Heart right ventricle (tissue), 16 donors: ENCODE measurements around the gene PRODH2. TPM values are rescaled to one million over a fixed set of nuclear protein-coding genes. Genes with fewer than 3 reads are reported as not detected.

Source experiments
- ATAC-seq, 8 donors: fragments of 200-7000 bp; cut with Tn5 transposase; one replicate each; pipeline ENCODE4 v1.9.1; 2020; ENCODE audit warnings: mild to moderate bottlenecking in 8 of 8, moderate library complexity in 8 of 8, moderate number of reproducible peaks in 1 of 8
- DNase-seq, 2 donors: peaks; one replicate each; pipeline ENCODE4 v3.0.0-alpha.2; 2020
- H3K27ac ChIP-seq, 10 donors: fragments of 200-600 bp; sonication (generic) in 2 of 10; one replicate each; pipeline versions ENCODE4 v1.5.0 to v1.8.0; 2020 to 2022; ENCODE audit warnings: mild to moderate bottlenecking in 3 of 10
- H3K27me3 ChIP-seq, 7 donors: fragments of 200-600 bp; one replicate each; pipeline ENCODE4 v1.8.0; 2021 to 2022; ENCODE audit warnings: mild to moderate bottlenecking in 2 of 7
- H3K36me3 ChIP-seq, 9 donors: fragments of 200-600 bp; sonication (generic) in 1 of 9; one replicate each; pipeline versions ENCODE4 v1.5.0 to v1.8.0; 2020 to 2022; ENCODE audit warnings: mild to moderate bottlenecking in 2 of 9
- H3K4me1 ChIP-seq, 9 donors: fragments of 200-600 bp; sonication (generic) in 1 of 9; one replicate each; pipeline versions ENCODE4 v1.5.0 to v1.8.0; 2020 to 2022; ENCODE audit warnings: mild to moderate bottlenecking in 4 of 9
- H3K4me3 ChIP-seq, 10 donors: fragments of 200-600 bp; sonication (generic) in 2 of 10; one replicate each; pipeline versions ENCODE4 v1.5.0 to v1.8.0; 2020 to 2022; ENCODE audit warnings: mild to moderate bottlenecking in 7 of 10, moderate library complexity in 2 of 10
- H3K9me3 ChIP-seq, 11 donors: fragments of 200-600 bp in 10 of 11; sonication (generic) in 2 of 11; one replicate each; pipeline versions ENCODE4 v1.5.0 to v1.8.0; 2013 to 2022; ENCODE audit warnings: mild to moderate bottlenecking in 2 of 11, control low read depth in 1 of 11, moderate library complexity in 1 of 11
- WGBS, 2 donors: extraction: QIAGEN DNeasy Blood & Tissue Kit; methylation state at CpG; one replicate each; pipeline ENCODE4 v1.1.7; 2013; ENCODE audit warnings: inconsistent platforms in 1 of 2; 5-methylcytosine and 5-hydroxymethylcytosine counted together
- intact Hi-C, 10 donors: fragments of 100-400 bp; cut with DNase I; formaldehyde crosslinking; loops; one replicate each; pipeline versions ENCODE4 v1.11.1 to v1.14.2; 2022
- polyA plus RNA-seq, 2 donors: library from polyadenylated mRNA; stranded (reverse); fragments of 200-250 nt; gene quantifications; one replicate each; pipeline ENCODE4 v1.2.3, GENCODE V29; 2013
- total RNA-seq, 10 donors: library from RNA; stranded (reverse); fragmentation: NEBNext Ultra II Directional in 3 of 10; extraction: Animal tissue kit (Norgen Biotek cat#: 25700) in 3 of 10; gene quantifications; one replicate each; pipeline versions ENCODE4 v1.2.1 to v1.2.4, GENCODE V29; 2021 to 2023
- TF ChIP-seq, protein P1 (sequence below), 9 donors: fragments of 200-600 bp; sonication (generic) in 2 of 9; IDR thresholded peaks; one replicate each; pipeline versions ENCODE4 v1.5.0 to v1.8.0; 2021 to 2022; ENCODE audit warnings: antibody characterized with exemption in 9 of 9, mild to moderate bottlenecking in 5 of 9, moderate library complexity in 1 of 9
- donor health status: Arrhythmogenic right ventricular cardiomyopathy.
- donor health status: ischemic (EF 13 %, LVEDD 7.1; RV severe dilation, severe dysfunction).
- donor health status: healthy with polysubstance abuse.
- donor health status: DM: no; HTN: yes; CAD: no.
- donor health status: DM: no; HTN: no; CAD: no.
- donor health status: ischemic (EF 25% LVEDD 6.9; RV normal size, moderate dysfunction).
- donor health status: ischemic (EF 25% LVEDD 5.7; RV mildly dilated, moderate dysfunction).
- donor health status: healthy.
- donor health status: DM: yes; HTN: yes; CAD: no.
- donor health status: Ischemic cardiomyopathy.
- donor health status: ischemic (EF 35%, LVEDD 5.7; RV mildly dilated, moderate dysfunction).
- donor health status: nonischemic (EF 11% LVEDD 7.7; RV severe dilation, severe dysfunction).
- donor health status: DM: yes; HTN: yes; CAD: no.
- donor health status: PGD.
- donor health status: ischemic (EF 29% LVEDD 5.4; RV normal size, mild dysfunction).
- donor health status: nonischemic (EF 23%, LVEDD 6.1; RV moderate dilation, normal function).

Gene PRODH2
- total and polyA plus RNA-seq, 12 donors: not detected

DNA sequence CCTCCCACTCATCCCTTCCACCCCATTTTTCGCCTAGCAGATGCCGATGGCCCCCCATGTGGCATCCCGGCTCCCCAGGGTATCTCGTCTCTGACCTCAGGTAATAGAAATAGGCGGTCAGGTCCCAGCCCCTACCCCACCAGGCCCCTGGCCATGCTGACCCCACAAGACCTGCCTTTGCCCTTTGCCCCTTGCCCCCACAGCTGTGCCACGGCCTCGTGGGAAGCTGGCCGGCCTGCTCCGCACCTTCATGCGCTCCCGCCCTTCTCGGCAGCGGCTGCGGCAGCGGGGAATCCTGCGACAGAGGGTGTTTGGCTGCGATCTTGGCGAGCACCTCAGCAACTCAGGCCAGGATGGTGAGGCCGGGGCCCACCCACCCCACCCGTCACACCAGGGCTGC, 31.9 kb downstream of the PRODH2 start:
- no peaks in the 10 kb centered on the region for H3K27me3 ChIP-seq
- TF ChIP-seq, protein P1, sequence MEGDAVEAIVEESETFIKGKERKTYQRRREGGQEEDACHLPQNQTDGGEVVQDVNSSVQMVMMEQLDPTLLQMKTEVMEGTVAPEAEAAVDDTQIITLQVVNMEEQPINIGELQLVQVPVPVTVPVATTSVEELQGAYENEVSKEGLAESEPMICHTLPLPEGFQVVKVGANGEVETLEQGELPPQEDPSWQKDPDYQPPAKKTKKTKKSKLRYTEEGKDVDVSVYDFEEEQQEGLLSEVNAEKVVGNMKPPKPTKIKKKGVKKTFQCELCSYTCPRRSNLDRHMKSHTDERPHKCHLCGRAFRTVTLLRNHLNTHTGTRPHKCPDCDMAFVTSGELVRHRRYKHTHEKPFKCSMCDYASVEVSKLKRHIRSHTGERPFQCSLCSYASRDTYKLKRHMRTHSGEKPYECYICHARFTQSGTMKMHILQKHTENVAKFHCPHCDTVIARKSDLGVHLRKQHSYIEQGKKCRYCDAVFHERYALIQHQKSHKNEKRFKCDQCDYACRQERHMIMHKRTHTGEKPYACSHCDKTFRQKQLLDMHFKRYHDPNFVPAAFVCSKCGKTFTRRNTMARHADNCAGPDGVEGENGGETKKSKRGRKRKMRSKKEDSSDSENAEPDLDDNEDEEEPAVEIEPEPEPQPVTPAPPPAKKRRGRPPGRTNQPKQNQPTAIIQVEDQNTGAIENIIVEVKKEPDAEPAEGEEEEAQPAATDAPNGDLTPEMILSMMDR (IDR thresholded peaks at IDR 0.05): no peak
- H3K4me1 ChIP-seq: peaks cover 0 to 8% (median 0%) of the 10 kb centered on the region in 9 donors
- H3K9me3 ChIP-seq: no peaks in the 10 kb centered on the region
- DNase-seq (no peak), ATAC-seq (no peak)
- intact Hi-C loops: no loop called here
- 97 to 98% methylated on average over 20 of the region's 20 CpGs for WGBS, 2 donors
- peaks cover 0 to 67% (median 0%) of the 10 kb centered on the region in 9 donors for H3K36me3 ChIP-seq
- H3K27ac ChIP-seq: no peak overlapping the region
- H3K4me3 ChIP-seq: no peak overlapping the region

DNA sequence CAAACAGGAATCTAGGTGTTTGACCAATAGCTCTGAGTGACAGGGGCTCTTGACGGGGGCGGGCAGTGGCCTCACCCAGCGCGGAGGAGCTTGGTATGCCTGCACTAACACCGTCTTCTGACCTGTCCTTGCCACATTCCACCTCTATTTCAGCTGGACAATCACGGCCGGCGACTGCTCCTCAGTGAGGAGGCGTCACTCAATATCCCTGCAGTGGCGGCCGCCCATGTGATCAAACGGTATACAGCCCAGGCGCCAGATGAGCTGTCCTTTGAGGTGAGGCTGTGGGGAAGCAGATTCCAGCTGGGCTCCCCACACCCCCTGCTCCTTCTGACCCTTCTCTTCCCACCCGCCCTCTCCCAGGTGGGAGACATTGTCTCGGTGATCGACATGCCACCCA, 32.6 kb downstream of the PRODH2 start:
- DNase-seq (no peak), ATAC-seq (no peak)
- no peak overlapping the region for H3K4me3 ChIP-seq
- no peak overlapping the region for H3K27ac ChIP-seq
- 93 to 95% methylated on average over 16 of the region's 16 CpGs for WGBS, 2 donors
- no peaks in the 10 kb centered on the region for H3K9me3 ChIP-seq
- TF ChIP-seq, protein P1 (IDR thresholded peaks at IDR 0.05): no peak
- no peaks in the 10 kb centered on the region for H3K27me3 ChIP-seq
- H3K4me1 ChIP-seq: peaks cover 0 to 8% (median under 1%) of the 10 kb centered on the region in 9 donors
- H3K36me3 ChIP-seq: peaks cover 0 to 63% (median 0%) of the 10 kb centered on the region in 9 donors
- intact Hi-C loops: no loop called here

DNA sequence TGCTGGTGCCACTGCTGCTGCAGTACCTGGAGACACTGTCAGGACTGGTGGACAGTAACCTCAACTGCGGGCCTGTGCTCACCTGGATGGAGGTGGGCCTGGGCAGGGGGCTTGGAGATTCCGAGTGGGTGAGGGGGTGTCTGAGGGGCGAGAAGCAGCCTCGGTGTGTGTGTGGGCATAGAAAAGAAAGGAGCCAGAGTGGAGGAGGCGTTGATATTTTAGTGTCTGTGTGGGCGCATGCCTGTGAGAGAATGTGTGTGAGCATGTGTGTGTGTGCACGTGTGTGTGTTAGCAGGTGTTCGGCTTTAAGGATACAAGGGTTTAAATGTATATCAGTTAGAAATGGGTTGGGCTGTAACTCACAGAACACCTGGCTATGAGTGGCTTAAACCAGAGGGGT, 33.6 kb downstream of the PRODH2 start:
- no peak for ATAC-seq
- intact Hi-C loops: loop anchor here in 2 of 10 donors (10.0 kb wide), 1 partner anchor 156 kb away; the partner anchor contains the start of gene LRFN3 (in 2 of the 2)
- TF ChIP-seq, protein P1 (IDR thresholded peaks at IDR 0.05): no peak

DNA sequence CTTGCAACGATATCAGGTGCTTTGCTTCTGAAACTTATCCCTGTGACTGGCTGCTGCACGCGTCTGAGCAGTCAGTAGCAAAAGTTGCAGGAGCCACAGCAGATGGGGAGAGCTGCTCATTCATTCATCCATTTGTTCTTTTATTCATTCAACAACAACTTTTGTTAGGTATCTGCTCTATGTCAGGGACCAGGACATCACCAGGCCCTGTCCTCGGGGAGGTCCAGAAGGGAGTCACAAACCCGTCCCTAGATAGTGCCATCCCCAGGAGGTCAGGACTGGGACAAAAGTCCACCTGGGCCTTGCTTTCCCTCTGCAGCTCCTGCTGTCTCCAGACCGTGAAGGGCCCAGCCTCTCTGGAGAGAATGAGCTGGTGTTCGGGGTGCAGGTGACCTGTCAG, 34.7 kb downstream of the PRODH2 start:
- DNase-seq (no peak), ATAC-seq (no peak)
- Histone ChIP-seq H3K27ac (no peak overlapping the region), H3K4me1 (peaks cover 0 to 18% (median 7%) of the 10 kb centered on the region in 9 donors), H3K27me3 (no peaks in the 10 kb centered on the region), H3K36me3 (peaks cover 0 to 55% (median 0%) of the 10 kb centered on the region in 9 donors), H3K4me3 (no peak overlapping the region), H3K9me3 (no peaks in the 10 kb centered on the region)
- TF ChIP-seq, protein P1 (IDR thresholded peaks at IDR 0.05): no peak
- intact Hi-C loops: loop anchor here in 2 of 10 donors (10.0 kb wide), 1 partner anchor 157 kb away; the partner anchor contains the start of gene LRFN3 (in 2 of the 2)
- WGBS, 2 donors: 80 to 94% methylated on average over 7 of the region's 7 CpGs

More for the DNA sequence above, 33.6 kb downstream of the PRODH2 start:
- Histone ChIP-seq H3K4me3 (no peak overlapping the region), H3K4me1 (peaks cover 0 to 18% (median 7%) of the 10 kb centered on the region in 9 donors), H3K9me3 (no peaks in the 10 kb centered on the region), H3K36me3 (peaks cover 0 to 61% (median 0%) of the 10 kb centered on the region in 9 donors), H3K27ac (no peak overlapping the region), H3K27me3 (no peaks in the 10 kb centered on the region)
- WGBS, 2 donors: 93 to 94% methylated on average over 8 of the region's 8 CpGs
- no peak for DNase-seq
